Caco-2 (cell line): ENCODE data around the gene CIZ1. TPM values are rescaled to one million over a fixed set of nuclear protein-coding genes. Genes with fewer than 3 reads are reported as not detected.
"Not testable (repeated sequence)": the region's sequence is repeated elsewhere in the genome, so short reads cannot be mapped to it uniquely, and the experiment has no call there.

Experiments
- BruUV-seq: library from RNA; stranded (reverse); fragments of 400-500 nt; replicated peaks from 2 replicates; lab custom pipeline; 2021; lab: Mats Ljungman, UMichigan
- CTCF ChIA-PET: fragments of 300-600 bp; sonication (Branson Sonifier 250); formaldehyde crosslinking; loops from one replicate; lab custom pipeline; 2022; ENCODE audit warnings: antibody characterized with exemption; lab: Charles Lee
- POLR2A ChIA-PET: fragments of 300-600 bp; sonication (Branson Sonifier 250); formaldehyde crosslinking; loops from one replicate; lab custom pipeline; 2022; ENCODE audit warnings: antibody characterized with exemption; lab: Charles Lee
- DNase-seq, 2 experiments: peaks; one replicate each; pipeline versions ENCODE4 v3.0.0 to v3.0.0-alpha.2; 2020 to 2022
- H3K27me3 ChIP-seq: replicated peaks from 2 replicates; pipeline ENCODE4 v1.6.0; 2011; ENCODE audit warnings: low read length; ENCODE audit not compliant: control insufficient read depth, insufficient read depth
- H3K36me3 ChIP-seq: 2 replicates; pipeline ENCODE4 v1.5.1; 2011; ENCODE audit warnings: low read length; ENCODE audit not compliant: control insufficient read depth, insufficient read depth
- H3K4me1 ChIP-seq: fragments of 250-450 bp; sonication (Bioruptor Pico); 2 replicates; pipeline ENCODE4 v1.5.1; 2020; ENCODE audit warnings: mild to moderate bottlenecking
- H3K4me3 ChIP-seq: 2 replicates; pipeline ENCODE4 v1.5.1; 2011; ENCODE audit warnings: low read depth, mild to moderate bottlenecking, control low read depth, low read length
- H3K9me3 ChIP-seq: fragments of 250-450 bp; sonication (Bioruptor Pico); 2 replicates; pipeline ENCODE4 v1.5.1; 2020; ENCODE audit warnings: mild to moderate bottlenecking, moderate library complexity
- H3K27ac Mint-ChIP-seq: one replicate; pipeline ENCODE4 v1.8.0; 2022; ENCODE audit warnings: mixed read lengths; ENCODE audit not compliant: unreplicated experiment
- H3K27me3 Mint-ChIP-seq: one replicate; pipeline ENCODE4 v1.8.0; 2022; ENCODE audit warnings: mixed read lengths; ENCODE audit not compliant: insufficient read depth, unreplicated experiment
- H3K36me3 Mint-ChIP-seq: one replicate; pipeline ENCODE4 v1.8.0; 2022; ENCODE audit warnings: mild to moderate bottlenecking, mixed read lengths; ENCODE audit not compliant: insufficient read depth, unreplicated experiment
- H3K4me1 Mint-ChIP-seq: one replicate; pipeline ENCODE4 v1.8.0; 2022; ENCODE audit warnings: low read depth, mixed read lengths; ENCODE audit not compliant: unreplicated experiment
- H3K4me3 Mint-ChIP-seq: one replicate; pipeline ENCODE4 v1.8.0; 2022; ENCODE audit warnings: mild to moderate bottlenecking, moderate library complexity, mixed read lengths; ENCODE audit not compliant: unreplicated experiment
- H3K9me3 Mint-ChIP-seq: one replicate; pipeline ENCODE4 v1.8.0; 2022; ENCODE audit warnings: mixed read lengths; ENCODE audit not compliant: unreplicated experiment
- intact Hi-C: fragments of 100-400 bp; cut with micrococcal nuclease; formaldehyde crosslinking; loops from one replicate; pipeline ENCODE4 v1.10.0; 2022; ENCODE audit not compliant: unreplicated experiment
- total RNA-seq: library from RNA; stranded (reverse); gene quantifications from 2 replicates; pipeline ENCODE4 v1.2.3, GENCODE V29; 2022
- TF ChIP-seq, protein P1 (sequence below), 2 experiments: fragments of 200-600 bp in 1 of 2; IDR thresholded peaks; 1 replicate in 1 of 2; 2 replicates in 1 of 2; pipeline versions ENCODE4 v1.5.1 to v1.8.0; 2011 to 2022; ENCODE audit warnings: antibody characterized with exemption in 1 of 2, control low read depth in 1 of 2, inconsistent platforms in 1 of 2, low read depth in 1 of 2, low read length in 1 of 2, mild to moderate bottlenecking in 1 of 2, moderate library complexity in 1 of 2; ENCODE audit not compliant: insufficient read depth in 1 of 2, severe bottlenecking in 1 of 2, unreplicated experiment in 1 of 2

CIZ1 gene
- total RNA-seq, 1 experiment from 2014 or later: 187 TPM

DNA sequence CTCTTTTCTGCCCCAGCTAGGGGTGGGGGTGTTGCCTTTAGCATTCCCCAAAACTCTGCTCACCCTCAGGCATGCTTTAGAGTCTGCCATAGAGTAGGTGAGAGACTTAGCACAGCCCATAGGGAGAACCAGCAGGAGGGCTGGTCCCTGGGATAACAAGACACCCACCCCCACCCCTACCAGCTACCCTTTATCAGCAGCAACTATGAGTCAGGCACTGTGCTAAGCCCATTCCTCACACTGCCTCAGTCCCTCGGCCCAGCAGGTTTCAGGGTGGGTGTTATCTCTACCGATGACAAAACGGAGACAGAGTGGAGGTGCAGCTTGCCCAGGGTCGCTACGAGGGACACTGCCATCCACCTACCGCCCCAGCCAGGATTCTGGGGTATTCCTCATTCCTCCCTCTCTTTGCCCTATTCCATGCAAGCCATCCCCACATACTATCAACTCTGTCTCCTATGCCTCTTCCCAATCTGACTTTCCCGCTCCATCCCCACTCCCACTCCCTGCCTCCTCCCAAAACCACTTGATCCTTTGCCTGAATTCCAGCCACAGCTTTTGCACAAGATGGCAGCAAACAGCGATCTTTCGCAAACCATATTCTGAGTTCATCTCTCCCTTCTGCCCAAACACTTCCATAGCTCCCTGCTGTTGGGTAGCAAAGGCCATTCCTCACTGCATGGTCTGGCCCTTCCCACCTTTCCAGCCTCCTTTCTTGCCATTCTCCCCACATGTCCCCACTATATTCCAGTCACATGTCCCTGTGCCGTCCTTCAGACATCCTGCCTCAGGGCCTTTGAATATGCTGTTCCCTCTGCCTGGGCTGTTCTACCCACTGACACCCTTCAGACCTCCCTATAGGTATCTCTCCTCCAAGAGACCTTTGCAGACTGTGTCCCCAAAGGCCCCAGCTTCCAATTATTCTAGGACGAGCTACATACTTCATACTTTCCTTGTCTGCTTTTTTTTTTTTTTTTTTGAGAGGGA is 5.1 kb downstream of the CIZ1 start:
- Histone ChIP-seq H3K27me3 (no peaks in the 10 kb centered on the region), H3K4me3 (no peak overlapping the region), H3K4me1 (0 out of 2 replicates have a peak, but pooled peaks cover 7% of the 10 kb centered on the region), H3K9me3 (no peaks in the 10 kb centered on the region), H3K36me3 (peaks cover 3% of the 10 kb centered on the region)
- TF ChIP-seq, protein P1, sequence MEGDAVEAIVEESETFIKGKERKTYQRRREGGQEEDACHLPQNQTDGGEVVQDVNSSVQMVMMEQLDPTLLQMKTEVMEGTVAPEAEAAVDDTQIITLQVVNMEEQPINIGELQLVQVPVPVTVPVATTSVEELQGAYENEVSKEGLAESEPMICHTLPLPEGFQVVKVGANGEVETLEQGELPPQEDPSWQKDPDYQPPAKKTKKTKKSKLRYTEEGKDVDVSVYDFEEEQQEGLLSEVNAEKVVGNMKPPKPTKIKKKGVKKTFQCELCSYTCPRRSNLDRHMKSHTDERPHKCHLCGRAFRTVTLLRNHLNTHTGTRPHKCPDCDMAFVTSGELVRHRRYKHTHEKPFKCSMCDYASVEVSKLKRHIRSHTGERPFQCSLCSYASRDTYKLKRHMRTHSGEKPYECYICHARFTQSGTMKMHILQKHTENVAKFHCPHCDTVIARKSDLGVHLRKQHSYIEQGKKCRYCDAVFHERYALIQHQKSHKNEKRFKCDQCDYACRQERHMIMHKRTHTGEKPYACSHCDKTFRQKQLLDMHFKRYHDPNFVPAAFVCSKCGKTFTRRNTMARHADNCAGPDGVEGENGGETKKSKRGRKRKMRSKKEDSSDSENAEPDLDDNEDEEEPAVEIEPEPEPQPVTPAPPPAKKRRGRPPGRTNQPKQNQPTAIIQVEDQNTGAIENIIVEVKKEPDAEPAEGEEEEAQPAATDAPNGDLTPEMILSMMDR (IDR thresholded peaks at IDR 0.05; ENCODE audit: insufficient read depth in 1 of 2, low read depth in 1 of 2, low read length in 1 of 2, severe bottlenecking in 1 of 2, unreplicated experiment in 1 of 2): no peak
- Mint-ChIP-seq H3K27ac (no peak overlapping the region), H3K4me1 (no peaks in the 10 kb centered on the region), H3K4me3 (no peak overlapping the region), H3K9me3 (no peaks in the 10 kb centered on the region), H3K27me3 (no peaks in the 10 kb centered on the region), H3K36me3 (peaks cover 60% of the 10 kb centered on the region)
- DNase-seq: no peak
- BruUV-seq: no TSS peak
- CTCF ChIA-PET: interaction anchor here (0.5 kb wide), 1 partner anchor 98 kb away, joined by 6 read pairs; no protein-coding TSS in a partner anchor
- intact Hi-C loops: no loop called here
- POLR2A ChIA-PET: no interaction called here

DNA sequence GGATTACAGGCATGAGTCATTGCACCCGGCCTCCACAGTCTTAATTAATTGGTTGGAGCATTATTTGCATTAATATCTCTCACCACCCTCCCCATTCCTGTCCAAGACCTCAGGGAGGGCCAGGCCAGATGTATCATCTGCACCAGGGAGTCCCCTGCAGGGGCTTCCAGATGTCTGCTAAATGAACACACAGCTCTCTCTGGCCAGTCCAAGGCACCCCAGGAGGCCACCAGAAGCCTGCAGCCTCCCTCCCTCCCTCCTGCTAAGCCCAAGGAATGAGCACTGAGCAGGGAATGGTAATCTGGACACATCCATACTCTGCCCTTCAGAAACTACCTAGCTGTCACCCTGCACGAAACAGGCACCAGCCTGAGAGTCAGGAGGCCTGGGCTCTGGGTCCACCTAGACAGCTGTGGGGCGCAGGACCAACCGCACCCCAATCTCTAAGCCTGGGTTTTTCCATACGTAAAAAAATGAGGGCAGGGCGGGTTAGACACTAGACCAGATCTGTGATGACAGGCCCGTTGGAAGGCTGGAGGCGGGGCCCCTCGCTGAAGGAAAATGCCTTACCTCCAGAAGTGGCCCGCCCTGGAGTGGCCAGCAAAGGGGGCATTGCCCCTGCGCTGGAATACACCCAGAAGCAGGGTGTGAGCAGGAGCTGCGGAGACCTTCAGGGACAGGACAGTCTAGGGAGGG is 8.3 kb downstream of the CIZ1 start:
- no peaks in the 10 kb centered on the region for H3K27me3 Mint-ChIP-seq
- no peaks in the 10 kb centered on the region for H3K9me3 Mint-ChIP-seq
- H3K4me1 ChIP-seq: no peaks in the 10 kb centered on the region
- no TSS peak for BruUV-seq
- intact Hi-C loops: no loop called here
- H3K4me3 ChIP-seq: no peak overlapping the region
- ChIA-PET POLR2A (no interaction called here), CTCF (interaction anchor here (0.8 to 1.4 kb wide), 3 partner anchors 9 to 76 kb away, joined by 3 to 10 read pairs (median 5); no protein-coding TSS in a partner anchor)
- H3K4me3 Mint-ChIP-seq: no peak overlapping the region
- H3K27ac Mint-ChIP-seq: no peak overlapping the region
- no peaks in the 10 kb centered on the region for H3K27me3 ChIP-seq
- H3K9me3 ChIP-seq: 0 out of 2 replicates have a peak, but pooled peaks cover 3% of the 10 kb centered on the region
- TF ChIP-seq, protein P1 (IDR thresholded peaks at IDR 0.05; ENCODE audit: insufficient read depth in 1 of 2, low read depth in 1 of 2, low read length in 1 of 2, severe bottlenecking in 1 of 2, unreplicated experiment in 1 of 2): no peak
- peaks cover 5% of the 10 kb centered on the region for H3K36me3 ChIP-seq
- no peaks in the 10 kb centered on the region for H3K4me1 Mint-ChIP-seq
- no peak for DNase-seq
- H3K36me3 Mint-ChIP-seq: peaks cover 60% of the 10 kb centered on the region

DNA sequence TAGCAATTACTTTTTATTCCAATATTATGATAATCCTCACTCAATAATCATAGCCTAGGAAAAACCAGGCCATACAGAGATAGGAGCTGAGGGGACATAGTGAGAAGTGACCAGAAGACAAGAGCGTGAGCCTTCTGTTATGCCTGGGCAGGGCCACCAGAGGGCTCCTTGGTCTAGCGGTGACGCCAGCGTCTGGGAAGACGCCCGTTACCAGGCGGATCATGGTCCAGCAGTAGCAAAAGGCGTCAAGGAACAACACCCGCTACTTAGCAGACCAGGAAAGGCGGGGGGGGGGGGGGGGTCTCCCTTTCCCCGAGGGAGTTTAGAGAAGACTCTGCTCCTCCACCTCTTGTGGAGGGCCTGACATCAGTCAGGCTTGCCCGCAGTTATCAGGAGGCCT is 9.9 kb downstream of the CIZ1 start:
- peaks cover 63% of the 10 kb centered on the region for H3K36me3 Mint-ChIP-seq
- BruUV-seq, intact Hi-C loops: not testable (repeated sequence)

More for the DNA sequence above, 9.9 kb downstream of the CIZ1 start:
- CTCF ChIA-PET: interaction anchor here (0.7 kb wide), 1 partner anchor 84 kb away, joined by 4 read pairs; no protein-coding TSS in a partner anchor
- POLR2A ChIA-PET, H3K27me3 Mint-ChIP-seq, H3K4me3 Mint-ChIP-seq, H3K27ac Mint-ChIP-seq, H3K27me3 ChIP-seq, H3K9me3 Mint-ChIP-seq, H3K4me3 ChIP-seq, H3K4me1 Mint-ChIP-seq, H3K36me3 ChIP-seq, H3K9me3 ChIP-seq: not testable (repeated sequence)
- peaks cover 13% of the 10 kb centered on the region for H3K4me1 ChIP-seq
- DNase-seq: peak in 1 of 2 experiments; percentile 47
- TF ChIP-seq, protein P1 (IDR thresholded peaks at IDR 0.05; ENCODE audit: insufficient read depth in 1 of 2, low read depth in 1 of 2, low read length in 1 of 2, severe bottlenecking in 1 of 2, unreplicated experiment in 1 of 2): peak; percentile 2 to 38
